ENCODE data around the gene PEX1.

GRCh38 chr7:92462560-92462959 is 65.8 kb downstream of the PEX1 start:
- TF ChIP-seq CTCF (conservative IDR thresholded peaks at IDR 0.05; ENCODE audit: low read length) (no peak), EZH2phosphoT487 (IDR thresholded peaks at IDR 0.05; ENCODE audit: borderline replicate concordance) (no peak)

All from Loucy (cell line).